Keratinocyte (primary cell): ENCODE results near the gene CEP152. TPM values are rescaled to one million over a fixed set of nuclear protein-coding genes. Genes with fewer than 3 reads are reported as not detected.

Experiments used
- DNase-seq: peaks from one replicate; pipeline ENCODE4 v3.0.0-alpha.2; 2011; ENCODE audit warnings: low read depth, missing footprints, low spot score
- FAIRE-seq: peaks from 2 replicates; lab custom pipeline; 2011; peaks lifted over from hg19 to GRCh38; lab: Jason Lieb, UNC
- H2AFZ ChIP-seq: 2 replicates; pipeline ENCODE4 v1.6.0; 2012; ENCODE audit warnings: low read length, control low read depth, inconsistent platforms; ENCODE audit not compliant: control insufficient read depth
- H3K27ac ChIP-seq: 2 replicates; pipeline ENCODE4 v1.5.1; 2011; ENCODE audit warnings: low read length; ENCODE audit not compliant: control insufficient read depth, insufficient read depth
- H3K27me3 ChIP-seq: 3 replicates; pipeline ENCODE4 v1.6.0; 2011; ENCODE audit warnings: low read length; ENCODE audit not compliant: control insufficient read depth, insufficient read depth; ENCODE audit errors: extremely low read depth
- H3K36me3 ChIP-seq, 2 experiments: 2 replicates in 1 of 2; 3 replicates in 1 of 2; pipeline ENCODE4 v1.5.1; 2011; ENCODE audit warnings: low read length in 2 of 2, mild to moderate bottlenecking in 1 of 2; ENCODE audit not compliant: control insufficient read depth in 2 of 2, insufficient read depth in 2 of 2; ENCODE audit errors: extremely low read depth in 1 of 2
- H3K4me1 ChIP-seq: 3 replicates; pipeline ENCODE4 v1.5.1; 2011; ENCODE audit warnings: low read length; ENCODE audit not compliant: control insufficient read depth, insufficient read depth; ENCODE audit errors: extremely low read depth
- H3K4me2 ChIP-seq: 3 replicates; pipeline ENCODE4 v1.6.0; 2011; ENCODE audit warnings: low read depth, low read length; ENCODE audit not compliant: control insufficient read depth, insufficient read depth; ENCODE audit errors: extremely low read depth
- H3K4me3 ChIP-seq, 3 experiments: fragments of 200-600 bp in 1 of 3; sonication (generic) in 1 of 3; 2 replicates in 2 of 3; 3 replicates in 1 of 3; pipeline ENCODE4 v1.5.1; 2011 to 2016; ENCODE audit warnings: low read length in 3 of 3, mild to moderate bottlenecking in 3 of 3, control low read depth in 2 of 3, inconsistent platforms in 1 of 3, low read depth in 1 of 3, mixed read lengths in 1 of 3, mixed run types in 1 of 3, moderate library complexity in 1 of 3; ENCODE audit not compliant: control insufficient read depth in 2 of 3, insufficient read depth in 2 of 3; ENCODE audit errors: extremely low read depth in 1 of 3
- H3K79me2 ChIP-seq: 2 replicates; pipeline ENCODE4 v1.6.0; 2012; ENCODE audit warnings: low read length; ENCODE audit not compliant: control insufficient read depth, insufficient read depth
- H3K9ac ChIP-seq: 3 replicates; pipeline ENCODE4 v1.6.0; 2011; ENCODE audit warnings: low read length; ENCODE audit not compliant: control insufficient read depth, insufficient read depth; ENCODE audit errors: extremely low read depth
- H3K9me1 ChIP-seq: 3 replicates; pipeline ENCODE4 v1.6.0; 2011; ENCODE audit warnings: low read length; ENCODE audit not compliant: control insufficient read depth, insufficient read depth; ENCODE audit errors: extremely low read depth
- H3K9me3 ChIP-seq: 2 replicates; pipeline ENCODE4 v1.5.1; 2012; ENCODE audit warnings: low read depth, low read length; ENCODE audit not compliant: control insufficient read depth
- H4K20me1 ChIP-seq: 3 replicates; pipeline ENCODE4 v1.6.0; 2011; ENCODE audit warnings: low read length; ENCODE audit not compliant: control insufficient read depth, insufficient read depth; ENCODE audit errors: extremely low read depth
- EZH2 ChIP-seq: IDR thresholded peaks from one replicate; pipeline ENCODE4 v1.6.1; 2012; ENCODE audit warnings: inconsistent platforms, mild to moderate bottlenecking, low read length, moderate library complexity
- dilution Hi-C: fragments of 300-500 bp; cut with MboI; formaldehyde crosslinking; loops from one replicate; pipeline ENCODE4 v1.7.0; 2020; ENCODE audit warnings: low sequenced_read_pairs; ENCODE audit not compliant: extremely low pct_ligation_motif_present
- polyA plus RNA-seq, 5 experiments: library from polyadenylated mRNA; depleted of rRNA in 3 of 5; stranded (reverse) in 3 of 5; stranded (forward) in 1 of 5; unstranded in 1 of 5; fragments of >200 nt; gene quantifications; 1 replicate in 1 of 5; 2 replicates in 3 of 5; 3 replicates in 1 of 5; pipeline versions ENCODE4 v1.2.1 to v1.2.3, GENCODE V29; 2011 to 2012; ENCODE audit warnings: missing spikeins in 2 of 5, low read depth in 1 of 5, low replicate concordance in 1 of 5
- TF ChIP-seq, protein P1 (sequence below), 3 experiments: IDR thresholded peaks in 1 of 3; conservative IDR thresholded peaks in 1 of 3; optimal IDR thresholded peaks in 1 of 3; 2 replicates in 2 of 3; 3 replicates in 1 of 3; pipeline versions ENCODE3 to v1.5.1; 2011; ENCODE audit warnings: low read length in 3 of 3, mild to moderate bottlenecking in 3 of 3, moderate library complexity in 2 of 3, control low read depth in 1 of 3, inconsistent platforms in 1 of 3; ENCODE audit not compliant: insufficient read depth in 2 of 3; ENCODE audit errors: extremely low read depth in 1 of 3

The CEP152 gene
- polyA plus RNA-seq, 1 donor (not counting 4 experiments of a cell fraction or from before 2014, with no cell fraction given) = 4.0 TPM

- Histone ChIP-seq H3K79me2 (no peaks in the 10 kb centered on the region), H3K4me1 (no peaks in the 10 kb centered on the region), H3K9ac (no peak overlapping the region), H2AFZ (no peak overlapping the region), H3K9me3 (no peaks in the 10 kb centered on the region), H3K27ac (no peak overlapping the region), H3K4me2 (no peak overlapping the region), H3K4me3 (no peak overlapping the region), H4K20me1 (no peaks in the 10 kb centered on the region), H3K36me3 (no peaks in the 10 kb centered on the region), H3K9me1 (no peaks in the 10 kb centered on the region), H3K27me3 (no peaks in the 10 kb centered on the region)
- DNase-seq (no peak), FAIRE-seq (no peak)
- TF ChIP-seq EZH2 = no peak
- TF ChIP-seq, protein P1, sequence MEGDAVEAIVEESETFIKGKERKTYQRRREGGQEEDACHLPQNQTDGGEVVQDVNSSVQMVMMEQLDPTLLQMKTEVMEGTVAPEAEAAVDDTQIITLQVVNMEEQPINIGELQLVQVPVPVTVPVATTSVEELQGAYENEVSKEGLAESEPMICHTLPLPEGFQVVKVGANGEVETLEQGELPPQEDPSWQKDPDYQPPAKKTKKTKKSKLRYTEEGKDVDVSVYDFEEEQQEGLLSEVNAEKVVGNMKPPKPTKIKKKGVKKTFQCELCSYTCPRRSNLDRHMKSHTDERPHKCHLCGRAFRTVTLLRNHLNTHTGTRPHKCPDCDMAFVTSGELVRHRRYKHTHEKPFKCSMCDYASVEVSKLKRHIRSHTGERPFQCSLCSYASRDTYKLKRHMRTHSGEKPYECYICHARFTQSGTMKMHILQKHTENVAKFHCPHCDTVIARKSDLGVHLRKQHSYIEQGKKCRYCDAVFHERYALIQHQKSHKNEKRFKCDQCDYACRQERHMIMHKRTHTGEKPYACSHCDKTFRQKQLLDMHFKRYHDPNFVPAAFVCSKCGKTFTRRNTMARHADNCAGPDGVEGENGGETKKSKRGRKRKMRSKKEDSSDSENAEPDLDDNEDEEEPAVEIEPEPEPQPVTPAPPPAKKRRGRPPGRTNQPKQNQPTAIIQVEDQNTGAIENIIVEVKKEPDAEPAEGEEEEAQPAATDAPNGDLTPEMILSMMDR (optimal IDR thresholded peaks at IDR 0.05 in 1 of 3, IDR thresholded peaks at IDR 0.05 in 1 of 3, conservative IDR thresholded peaks at IDR 0.05 in 1 of 3; ENCODE audit: extremely low read depth in 1 of 3, insufficient read depth in 2 of 3, low read length in 3 of 3) = no peak
- dilution Hi-C loops = no loop called here
Observed at GRCh38 chr15:48702569-48703236, 108.2 kb downstream of the CEP152 start.

- H3K4me3 ChIP-seq = no peak overlapping the region
- TF ChIP-seq, protein P1 (optimal IDR thresholded peaks at IDR 0.05 in 1 of 3, IDR thresholded peaks at IDR 0.05 in 1 of 3, conservative IDR thresholded peaks at IDR 0.05 in 1 of 3; ENCODE audit: extremely low read depth in 1 of 3, insufficient read depth in 2 of 3, low read length in 3 of 3) = no peak
- TF ChIP-seq EZH2 = no peak
- no peaks in the 10 kb centered on the region for H3K27me3 ChIP-seq
- H3K4me2 ChIP-seq = no peak overlapping the region
- no peak overlapping the region for H3K9ac ChIP-seq
- H2AFZ ChIP-seq = peak overlapping the region; percentile 65
- no peaks in the 10 kb centered on the region for H4K20me1 ChIP-seq
- DNase-seq (no peak), FAIRE-seq (no peak)
- H3K27ac ChIP-seq = no peak overlapping the region
- H3K36me3 ChIP-seq = no peaks in the 10 kb centered on the region
- H3K79me2 ChIP-seq = no peaks in the 10 kb centered on the region
- dilution Hi-C loops = no loop called here
- H3K9me3 ChIP-seq = no peaks in the 10 kb centered on the region
- H3K4me1 ChIP-seq = peaks cover 31% of the 10 kb centered on the region
- H3K9me1 ChIP-seq = no peaks in the 10 kb centered on the region
Observed at GRCh38 chr15:48696627-48697312, 114.1 kb downstream of the CEP152 start.
